Peyer's patch (tissue), 4 donors: ENCODE results near the gene FRMD5.

Experiments
- POLR2A ChIP-seq, 2 donors: fragments of 450-650 bp; IDR thresholded peaks; one replicate each; pipeline ENCODE4 v1.5.1; 2017; ENCODE audit warnings: antibody characterized with exemption in 2 of 2, mild to moderate bottlenecking in 2 of 2, moderate library complexity in 2 of 2
- TF ChIP-seq, protein P1 (sequence below), 6 experiments: fragments of 450-650 bp in 4 of 6; fragments of 200-600 bp in 2 of 6; sonication (generic) in 1 of 6; IDR thresholded peaks; one replicate each; pipeline ENCODE4 v1.5.1; 2017 to 2019; ENCODE audit warnings: antibody characterized with exemption in 6 of 6, mild to moderate bottlenecking in 3 of 6, moderate library complexity in 1 of 6

DNA sequence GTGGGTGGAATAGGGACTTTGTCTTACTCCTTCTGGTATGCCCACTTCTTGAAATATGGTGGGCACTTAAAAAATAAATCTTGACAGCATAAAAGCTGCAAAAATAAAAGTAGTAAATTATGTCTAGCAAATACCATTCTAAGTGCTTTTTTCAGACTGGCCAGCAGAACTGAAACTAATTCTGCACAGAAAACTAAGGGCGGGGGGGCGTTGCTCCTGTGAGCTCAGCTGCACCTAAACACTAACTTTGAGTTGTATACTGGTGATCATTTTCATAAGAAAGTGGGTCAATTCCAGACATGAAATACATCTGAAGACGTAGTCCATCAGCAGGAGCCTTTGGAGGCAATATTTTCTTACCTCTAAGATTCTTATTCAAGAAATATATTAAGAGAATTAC lies 253.5 kb downstream of the FRMD5 start:
- TF ChIP-seq, protein P1, sequence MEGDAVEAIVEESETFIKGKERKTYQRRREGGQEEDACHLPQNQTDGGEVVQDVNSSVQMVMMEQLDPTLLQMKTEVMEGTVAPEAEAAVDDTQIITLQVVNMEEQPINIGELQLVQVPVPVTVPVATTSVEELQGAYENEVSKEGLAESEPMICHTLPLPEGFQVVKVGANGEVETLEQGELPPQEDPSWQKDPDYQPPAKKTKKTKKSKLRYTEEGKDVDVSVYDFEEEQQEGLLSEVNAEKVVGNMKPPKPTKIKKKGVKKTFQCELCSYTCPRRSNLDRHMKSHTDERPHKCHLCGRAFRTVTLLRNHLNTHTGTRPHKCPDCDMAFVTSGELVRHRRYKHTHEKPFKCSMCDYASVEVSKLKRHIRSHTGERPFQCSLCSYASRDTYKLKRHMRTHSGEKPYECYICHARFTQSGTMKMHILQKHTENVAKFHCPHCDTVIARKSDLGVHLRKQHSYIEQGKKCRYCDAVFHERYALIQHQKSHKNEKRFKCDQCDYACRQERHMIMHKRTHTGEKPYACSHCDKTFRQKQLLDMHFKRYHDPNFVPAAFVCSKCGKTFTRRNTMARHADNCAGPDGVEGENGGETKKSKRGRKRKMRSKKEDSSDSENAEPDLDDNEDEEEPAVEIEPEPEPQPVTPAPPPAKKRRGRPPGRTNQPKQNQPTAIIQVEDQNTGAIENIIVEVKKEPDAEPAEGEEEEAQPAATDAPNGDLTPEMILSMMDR (IDR thresholded peaks at IDR 0.05): no peak
- TF ChIP-seq POLR2A (IDR thresholded peaks at IDR 0.05): no peak
